PC-3 (cell line): ENCODE results near the gene OR5AN1. TPM values are rescaled to one million over a fixed set of nuclear protein-coding genes. Genes with fewer than 3 reads are reported as not detected.
"Not testable (repeated sequence)": the region's sequence is repeated elsewhere in the genome, so short reads cannot be mapped to it uniquely, and the experiment has no call there.

Experiments used
- ATAC-seq: fragments of 200-7000 bp; cut with Tn5 transposase; 2 replicates; pipeline ENCODE4 v1.9.1; 2020; ENCODE audit warnings: mild to moderate bottlenecking, moderate library complexity
- BruUV-seq: library from RNA; stranded (reverse); fragments of 400-500 nt; replicated peaks from 2 replicates; lab custom pipeline; 2021; lab: Mats Ljungman, UMichigan
- CTCF ChIA-PET: fragments of 300-600 bp; sonication (Branson Sonifier 250); formaldehyde crosslinking; loops from one replicate; lab custom pipeline; 2022; ENCODE audit warnings: antibody characterized with exemption; lab: Charles Lee
- POLR2A ChIA-PET: fragments of 300-600 bp; sonication (Branson Sonifier 250); formaldehyde crosslinking; loops from one replicate; lab custom pipeline; 2022; ENCODE audit warnings: antibody characterized with exemption; ENCODE audit not compliant: unreplicated experiment; lab: Charles Lee
- DNase-seq: peaks from one replicate; pipeline ENCODE4 v3.0.0-alpha.2; 2015
- H2AFZ ChIP-seq: fragments of 300-600 bp; sonication (generic); 2 replicates; pipeline ENCODE4 v1.6.0; 2016; ENCODE audit warnings: antibody characterized with exemption, low read length
- H3F3A ChIP-seq: fragments of 300-600 bp; sonication (generic); one replicate; pipeline ENCODE4 v1.6.0; 2017; ENCODE audit warnings: antibody characterized with exemption, low read length, control low read depth, mild to moderate bottlenecking; ENCODE audit not compliant: unreplicated experiment
- H3K27ac ChIP-seq: fragments of 300-600 bp; sonication (generic); 2 replicates; pipeline ENCODE4 v1.5.1; 2016; ENCODE audit warnings: mild to moderate bottlenecking, low read length
- H3K27me3 ChIP-seq: fragments of 300-600 bp; sonication (generic); 2 replicates; pipeline ENCODE4 v1.6.1; 2016; ENCODE audit warnings: low read length, mixed read lengths
- H3K36me3 ChIP-seq: fragments of 300-600 bp; sonication (generic); 2 replicates; pipeline ENCODE4 v1.6.1; 2016; ENCODE audit warnings: low read depth, mixed run types, low read length, mixed read lengths
- H3K4me1 ChIP-seq: fragments of 300-600 bp; sonication (generic); 2 replicates; pipeline ENCODE4 v1.5.1; 2016; ENCODE audit warnings: low read length; ENCODE audit not compliant: insufficient read depth
- H3K4me2 ChIP-seq: fragments of 300-600 bp; sonication (generic); 2 replicates; pipeline ENCODE4 v1.6.0; 2016; ENCODE audit warnings: low read length
- H3K4me3 ChIP-seq: fragments of 300-600 bp; sonication (generic); 2 replicates; pipeline ENCODE4 v1.5.1; 2016; ENCODE audit warnings: mild to moderate bottlenecking, low read length, mixed read lengths
- H3K79me2 ChIP-seq: fragments of 300-600 bp; sonication (generic); 2 replicates; pipeline ENCODE4 v1.6.1; 2017; ENCODE audit warnings: low read length, mixed read lengths
- H3K9ac ChIP-seq: fragments of 300-600 bp; sonication (generic); 2 replicates; pipeline ENCODE4 v1.6.0; 2016; ENCODE audit warnings: mild to moderate bottlenecking, low read length
- H3K9me2 ChIP-seq: fragments of 300-600 bp; sonication (generic); replicated peaks from 2 replicates; pipeline ENCODE4 v1.6.1; 2016; ENCODE audit warnings: mixed run types, low read length, mixed read lengths
- H3K9me3 ChIP-seq: fragments of 300-600 bp; sonication (generic); 2 replicates; pipeline ENCODE4 v1.6.1; 2016; ENCODE audit warnings: low read length, mixed read lengths
- H4K20me1 ChIP-seq: fragments of 300-600 bp; sonication (generic); 2 replicates; pipeline ENCODE4 v1.6.1; 2016; ENCODE audit warnings: low read length, mixed read lengths
- EZH2 ChIP-seq: fragments of 300-600 bp; sonication (generic); IDR thresholded peaks from one replicate; pipeline ENCODE4 v1.6.1; 2017; ENCODE audit warnings: antibody characterized with exemption, mild to moderate bottlenecking, low read length; ENCODE audit not compliant: unreplicated experiment
- EZH2phosphoT487 ChIP-seq: fragments of 300-600 bp; sonication (generic); IDR thresholded peaks from 2 replicates; pipeline ENCODE4 v1.6.1; 2018; ENCODE audit warnings: mild to moderate bottlenecking, antibody characterized with exemption, low read length, borderline replicate concordance
- intact Hi-C: fragments of 100-400 bp; cut with micrococcal nuclease; formaldehyde crosslinking; loops from 2 replicates; pipeline ENCODE4 v1.9.0; 2023
- total RNA-seq: library from RNA; depleted of rRNA; stranded (reverse); fragments of >200 nt; gene quantifications from 2 replicates; pipeline ENCODE4 v1.2.3, GENCODE V29; 2014
- TF ChIP-seq, protein P1 (sequence below): fragments of 300-600 bp; sonication (generic); conservative IDR thresholded peaks from 2 replicates; pipeline ENCODE4 v1.5.1; 2017; ENCODE audit warnings: antibody characterized with exemption, low read depth, mild to moderate bottlenecking, low read length

Gene OR5AN1
- total RNA-seq, 1 experiment from 2014 or later: not detected

DNA sequence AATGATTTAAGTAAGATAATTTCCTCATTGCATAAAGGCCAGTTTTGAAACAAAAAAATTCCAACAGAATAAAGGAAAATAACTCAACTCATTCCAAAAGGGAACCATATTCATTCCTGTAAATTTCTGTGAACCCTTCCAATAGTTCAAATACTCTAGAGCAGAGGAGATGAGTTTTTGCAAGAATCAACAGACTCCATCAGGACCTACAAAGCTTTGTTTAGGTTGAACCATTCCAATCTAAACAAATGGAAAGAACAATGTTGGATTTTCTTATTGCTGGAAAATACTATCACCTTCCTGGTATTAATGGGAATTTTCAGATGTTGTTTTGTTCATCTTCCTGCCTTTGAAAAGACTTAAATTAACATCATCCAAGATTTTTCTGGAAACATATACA is 21.8 kb upstream of the OR5AN1 start:
- ChIA-PET CTCF (no interaction called here), POLR2A (no interaction called here)
- Histone ChIP-seq H3F3A (no peaks in the 10 kb centered on the region), H3K4me1 (no peaks in the 10 kb centered on the region), H3K36me3 (no peaks in the 10 kb centered on the region), H3K9me3 (no peaks in the 10 kb centered on the region), H3K27ac (no peak overlapping the region), H3K4me2 (no peak overlapping the region), H3K9me2 (no peaks in the 10 kb centered on the region), H3K9ac (no peak overlapping the region), H3K79me2 (no peaks in the 10 kb centered on the region), H4K20me1 (no peaks in the 10 kb centered on the region), H3K27me3 (no peaks in the 10 kb centered on the region), H2AFZ (no peak overlapping the region), H3K4me3 (no peak overlapping the region)
- DNase-seq (no peak), ATAC-seq (no peak)
- intact Hi-C loops: no loop called here
- TF ChIP-seq, protein P1, sequence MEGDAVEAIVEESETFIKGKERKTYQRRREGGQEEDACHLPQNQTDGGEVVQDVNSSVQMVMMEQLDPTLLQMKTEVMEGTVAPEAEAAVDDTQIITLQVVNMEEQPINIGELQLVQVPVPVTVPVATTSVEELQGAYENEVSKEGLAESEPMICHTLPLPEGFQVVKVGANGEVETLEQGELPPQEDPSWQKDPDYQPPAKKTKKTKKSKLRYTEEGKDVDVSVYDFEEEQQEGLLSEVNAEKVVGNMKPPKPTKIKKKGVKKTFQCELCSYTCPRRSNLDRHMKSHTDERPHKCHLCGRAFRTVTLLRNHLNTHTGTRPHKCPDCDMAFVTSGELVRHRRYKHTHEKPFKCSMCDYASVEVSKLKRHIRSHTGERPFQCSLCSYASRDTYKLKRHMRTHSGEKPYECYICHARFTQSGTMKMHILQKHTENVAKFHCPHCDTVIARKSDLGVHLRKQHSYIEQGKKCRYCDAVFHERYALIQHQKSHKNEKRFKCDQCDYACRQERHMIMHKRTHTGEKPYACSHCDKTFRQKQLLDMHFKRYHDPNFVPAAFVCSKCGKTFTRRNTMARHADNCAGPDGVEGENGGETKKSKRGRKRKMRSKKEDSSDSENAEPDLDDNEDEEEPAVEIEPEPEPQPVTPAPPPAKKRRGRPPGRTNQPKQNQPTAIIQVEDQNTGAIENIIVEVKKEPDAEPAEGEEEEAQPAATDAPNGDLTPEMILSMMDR: no peak
- TF ChIP-seq EZH2phosphoT487: no peak
- TF ChIP-seq EZH2: no peak
- BruUV-seq: no TSS peak

DNA sequence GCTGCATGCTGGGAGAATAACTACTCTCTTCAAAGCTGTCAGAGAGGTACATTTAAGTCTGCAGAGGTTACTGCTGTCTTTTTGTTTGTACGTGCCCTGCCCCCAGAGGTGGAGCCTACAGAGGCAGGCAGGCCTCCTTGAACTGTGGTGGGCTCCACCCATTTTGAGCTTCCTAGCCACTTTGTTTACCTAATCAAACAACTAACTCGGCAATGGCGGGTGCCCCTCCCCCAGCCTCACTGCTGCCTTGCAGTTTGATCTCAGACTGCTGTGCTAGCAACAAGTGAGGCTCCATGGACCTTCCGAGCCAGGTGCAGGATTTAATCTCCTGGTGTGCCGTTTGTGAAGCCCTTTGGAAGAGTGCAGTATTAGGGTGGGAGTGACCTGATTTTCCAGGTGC is 9.0 kb upstream of the OR5AN1 start:
- H3K9ac ChIP-seq, ATAC-seq, H3K4me1 ChIP-seq, H4K20me1 ChIP-seq, BruUV-seq, H3K27ac ChIP-seq, POLR2A ChIA-PET, H3K9me2 ChIP-seq, H3K4me3 ChIP-seq, CTCF ChIA-PET, H2AFZ ChIP-seq, intact Hi-C loops, H3K9me3 ChIP-seq, H3K36me3 ChIP-seq, H3K4me2 ChIP-seq, DNase-seq, H3K79me2 ChIP-seq, H3K27me3 ChIP-seq, H3F3A ChIP-seq: not testable (repeated sequence)

DNA sequence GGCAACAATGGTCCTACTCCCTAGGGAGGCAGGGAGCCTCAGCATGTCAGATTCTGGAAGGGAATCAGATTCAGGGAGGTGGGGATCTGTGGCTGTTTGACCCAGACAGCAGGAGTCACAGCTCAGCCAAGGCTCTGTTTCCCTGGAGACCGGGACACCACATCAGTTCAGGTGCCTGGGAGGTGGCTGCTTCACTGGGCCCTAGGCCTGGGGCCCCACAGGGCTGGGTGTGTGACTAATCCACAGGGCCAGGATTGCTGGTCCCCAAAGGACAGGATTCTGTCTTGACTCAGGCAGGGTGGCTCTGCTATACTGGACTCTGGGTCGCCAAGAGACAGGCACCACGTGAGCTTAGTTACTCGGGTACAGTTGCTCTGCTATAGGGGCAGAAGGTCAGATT is 3.5 kb upstream of the OR5AN1 start:
- ATAC-seq (no peak), DNase-seq (no peak)
- CTCF ChIA-PET: no interaction called here
- H3K4me1 ChIP-seq: no peaks in the 10 kb centered on the region
- H4K20me1 ChIP-seq: no peaks in the 10 kb centered on the region
- POLR2A ChIA-PET: no interaction called here
- BruUV-seq: no TSS peak
- H3K36me3 ChIP-seq: no peaks in the 10 kb centered on the region
- H3K4me2 ChIP-seq: no peak overlapping the region
- H3K27ac ChIP-seq: no peak overlapping the region
- no peaks in the 10 kb centered on the region for H3K79me2 ChIP-seq
- no peak overlapping the region for H3K4me3 ChIP-seq
- H3K27me3 ChIP-seq: peaks cover 6% of the 10 kb centered on the region
- H3K9me2 ChIP-seq: no peaks in the 10 kb centered on the region
- no peak overlapping the region for H2AFZ ChIP-seq
- intact Hi-C loops: no loop called here
- H3F3A ChIP-seq: no peaks in the 10 kb centered on the region
- TF ChIP-seq, protein P1: no peak
- TF ChIP-seq EZH2 (no peak), EZH2phosphoT487 (no peak)
- no peaks in the 10 kb centered on the region for H3K9me3 ChIP-seq
- H3K9ac ChIP-seq: no peak overlapping the region
